Gastroesophageal sphincter (tissue), 3 donors: ENCODE data around the gene SCD5.

Source experiments
- CTCF ChIP-seq, 4 experiments: fragments of 200-600 bp in 2 of 4; fragments of 450-650 bp in 2 of 4; sonication (generic) in 1 of 4; IDR thresholded peaks; one replicate each; pipeline ENCODE4 v1.5.1; 2017 to 2019; ENCODE audit warnings: antibody characterized with exemption in 4 of 4, mild to moderate bottlenecking in 2 of 4, moderate library complexity in 2 of 4
- EP300 ChIP-seq: sonication (generic); formaldehyde crosslinking; IDR thresholded peaks from one replicate; pipeline ENCODE4 v1.6.1; 2017; ENCODE audit warnings: antibody characterized with exemption, mild to moderate bottlenecking
- POLR2A ChIP-seq, 2 donors: fragments of 450-650 bp; IDR thresholded peaks; one replicate each; pipeline ENCODE4 v1.6.1; 2017; ENCODE audit warnings: antibody characterized with exemption in 2 of 2, mild to moderate bottlenecking in 2 of 2, moderate library complexity in 1 of 2
- POLR2AphosphoS5 ChIP-seq: sonication (generic); formaldehyde crosslinking; IDR thresholded peaks from one replicate; pipeline ENCODE4 v1.6.1; 2017; ENCODE audit warnings: antibody characterized with exemption

DNA sequence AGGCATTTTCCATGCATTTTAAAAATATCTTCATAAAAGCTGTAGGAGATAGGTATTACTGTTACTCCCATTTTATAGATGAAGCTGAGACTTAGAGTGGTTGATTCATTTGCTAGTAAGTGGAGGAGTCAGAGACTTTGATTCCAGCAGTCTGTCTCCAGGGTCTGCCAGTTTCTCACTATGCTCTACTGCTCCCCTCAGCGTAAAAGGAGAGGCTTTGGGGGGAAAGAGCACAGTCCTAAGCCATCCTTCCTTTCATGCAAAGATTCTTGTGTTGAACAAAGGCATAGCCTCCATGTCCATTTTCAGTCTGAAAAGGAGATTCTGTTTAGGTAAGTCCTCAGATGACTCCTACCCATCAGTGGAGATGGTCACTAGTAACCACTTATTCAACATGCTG is 119.1 kb downstream of the SCD5 start:
- TF ChIP-seq CTCF (IDR thresholded peaks at IDR 0.05) = no peak
- no peak for TF ChIP-seq EP300
- TF ChIP-seq POLR2AphosphoS5 = no peak
- no peak for TF ChIP-seq POLR2A (IDR thresholded peaks at IDR 0.05)
